ENCODE data around the gene FAM168A.
"Not testable (repeated sequence)": the region's sequence is repeated elsewhere in the genome, so short reads cannot be mapped to it uniquely, and the experiment has no call there.

FAM168A gene

GRCh38 chr11:73591743-73592142, 6.2 kb downstream of the FAM168A start:
- no peak for TF ChIP-seq CTCF (IDR thresholded peaks at IDR 0.05; ENCODE audit: low read depth, low read length)
- peaks cover 8% of the 10 kb centered on the region for H3K36me3 ChIP-seq
- DNase-seq = no peak
- no peaks in the 10 kb centered on the region for H3K27me3 ChIP-seq (ENCODE audit: insufficient read depth, low read depth, severe bottlenecking)
- H3K4me3 ChIP-seq (ENCODE audit: low read depth, low read length) = no peak overlapping the region
- no peak overlapping the region for H3K27ac ChIP-seq
- H3K9me3 ChIP-seq (ENCODE audit: severe bottlenecking) = no peaks in the 10 kb centered on the region

GRCh38 chr11:73590991-73591390, 6.9 kb downstream of the FAM168A start:
- no peaks in the 10 kb centered on the region for H3K27me3 ChIP-seq (ENCODE audit: insufficient read depth, low read depth, severe bottlenecking)
- no peak for TF ChIP-seq CTCF (IDR thresholded peaks at IDR 0.05; ENCODE audit: low read depth, low read length)
- H3K9me3 ChIP-seq (ENCODE audit: severe bottlenecking) = no peaks in the 10 kb centered on the region
- H3K27ac ChIP-seq = no peak overlapping the region
- DNase-seq = no peak
- H3K36me3 ChIP-seq = peaks cover 10% of the 10 kb centered on the region
- no peak overlapping the region for H3K4me3 ChIP-seq (ENCODE audit: low read depth, low read length)

GRCh38 chr11:73586791-73587190, 11.1 kb downstream of the FAM168A start:
- H3K27me3 ChIP-seq (ENCODE audit: insufficient read depth, low read depth, severe bottlenecking) = no peaks in the 10 kb centered on the region
- H3K9me3 ChIP-seq (ENCODE audit: severe bottlenecking) = no peaks in the 10 kb centered on the region
- no peak for DNase-seq
- no peak for TF ChIP-seq CTCF (IDR thresholded peaks at IDR 0.05; ENCODE audit: low read depth, low read length)
- H3K4me3 ChIP-seq (ENCODE audit: low read depth, low read length) = no peak overlapping the region
- H3K36me3 ChIP-seq = peaks cover 24% of the 10 kb centered on the region
- no peak overlapping the region for H3K27ac ChIP-seq

GRCh38 chr11:73585834-73586575, 11.9 kb downstream of the FAM168A start:
- TF ChIP-seq CTCF (IDR thresholded peaks at IDR 0.05; ENCODE audit: low read depth, low read length) = no peak
- H3K27ac ChIP-seq = no peak overlapping the region
- DNase-seq = no peak
- H3K9me3 ChIP-seq (ENCODE audit: severe bottlenecking) = no peaks in the 10 kb centered on the region
- peaks cover 24% of the 10 kb centered on the region for H3K36me3 ChIP-seq
- no peaks in the 10 kb centered on the region for H3K27me3 ChIP-seq (ENCODE audit: insufficient read depth, low read depth, severe bottlenecking)
- H3K4me3 ChIP-seq (ENCODE audit: low read depth, low read length) = no peak overlapping the region

GRCh38 chr11:73584831-73585230, 13.1 kb downstream of the FAM168A start:
- H3K27ac ChIP-seq = no peak overlapping the region
- no peaks in the 10 kb centered on the region for H3K27me3 ChIP-seq (ENCODE audit: insufficient read depth, low read depth, severe bottlenecking)
- no peaks in the 10 kb centered on the region for H3K9me3 ChIP-seq (ENCODE audit: severe bottlenecking)
- no peak for DNase-seq
- peaks cover 24% of the 10 kb centered on the region for H3K36me3 ChIP-seq
- no peak for TF ChIP-seq CTCF (IDR thresholded peaks at IDR 0.05; ENCODE audit: low read depth, low read length)
- H3K4me3 ChIP-seq (ENCODE audit: low read depth, low read length) = no peak overlapping the region

- no peaks in the 10 kb centered on the region for H3K9me3 ChIP-seq (ENCODE audit: severe bottlenecking)
- no peak for DNase-seq
- peaks cover 30% of the 10 kb centered on the region for H3K36me3 ChIP-seq
- TF ChIP-seq CTCF (IDR thresholded peaks at IDR 0.05; ENCODE audit: low read depth, low read length) = no peak
- no peak overlapping the region for H3K27ac ChIP-seq
- no peaks in the 10 kb centered on the region for H3K27me3 ChIP-seq (ENCODE audit: insufficient read depth, low read depth, severe bottlenecking)
- H3K4me3 ChIP-seq (ENCODE audit: low read depth, low read length) = no peak overlapping the region
Observed at GRCh38 chr11:73582653-73583052, 15.3 kb downstream of the FAM168A start.

GRCh38 chr11:73580749-73581148, 17.2 kb downstream of the FAM168A start:
- H3K9me3 ChIP-seq (ENCODE audit: severe bottlenecking); H3K27ac ChIP-seq; DNase-seq; H3K27me3 ChIP-seq (ENCODE audit: insufficient read depth, low read depth, severe bottlenecking); H3K4me3 ChIP-seq (ENCODE audit: low read depth, low read length): not testable (repeated sequence)
- H3K36me3 ChIP-seq = peaks cover 28% of the 10 kb centered on the region
